HG03439 (cell line): Measurements from ENCODE around the gene RAB38.

Source experiments
- ATAC-seq: cut with Tn5 transposase; IDR thresholded peaks from one replicate; pipeline ENCODE4 v1.9.1; 2021; ENCODE audit warnings: mild to moderate bottlenecking, moderate library complexity; ENCODE audit not compliant: unreplicated experiment

RAB38 gene

DNA sequence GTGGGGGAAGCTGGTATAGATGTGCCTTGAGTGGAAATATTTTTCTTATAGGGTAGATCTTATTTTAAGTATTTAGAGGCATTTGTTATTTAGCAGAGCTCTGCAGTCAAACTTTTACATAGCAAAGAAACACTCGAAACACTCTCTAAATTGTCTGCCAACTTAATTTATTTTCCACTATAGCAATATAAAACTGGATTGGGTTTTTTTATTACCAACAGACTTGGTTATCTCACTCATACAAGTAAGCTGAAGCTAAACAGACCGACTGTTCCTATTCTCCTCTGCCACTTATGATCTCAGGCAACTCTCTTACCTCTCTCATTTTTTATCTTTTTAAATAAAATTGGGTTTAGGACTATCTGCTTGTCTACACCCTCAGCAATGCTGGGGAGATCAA lies 4.6 kb downstream of the RAB38 start:
- no peak for ATAC-seq

DNA sequence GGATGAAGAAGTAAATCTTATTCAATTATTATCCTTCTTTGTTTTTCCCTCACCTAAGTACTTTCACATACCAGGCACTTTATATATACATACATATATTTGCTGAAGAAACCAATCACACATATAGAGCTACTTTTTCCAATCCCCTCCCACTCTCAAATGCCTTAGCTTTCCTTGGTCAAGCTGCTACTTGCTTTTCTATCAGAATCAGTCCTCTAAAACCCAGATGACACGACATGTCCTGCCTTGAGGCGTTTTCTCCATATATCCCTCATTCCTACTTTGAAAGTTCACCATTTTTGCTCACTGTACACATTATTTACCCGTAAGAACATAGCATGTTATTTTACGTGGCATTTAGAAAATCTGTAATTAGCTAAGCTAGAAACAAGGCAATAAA lies 5.4 kb downstream of the RAB38 start:
- ATAC-seq: no peak

DNA sequence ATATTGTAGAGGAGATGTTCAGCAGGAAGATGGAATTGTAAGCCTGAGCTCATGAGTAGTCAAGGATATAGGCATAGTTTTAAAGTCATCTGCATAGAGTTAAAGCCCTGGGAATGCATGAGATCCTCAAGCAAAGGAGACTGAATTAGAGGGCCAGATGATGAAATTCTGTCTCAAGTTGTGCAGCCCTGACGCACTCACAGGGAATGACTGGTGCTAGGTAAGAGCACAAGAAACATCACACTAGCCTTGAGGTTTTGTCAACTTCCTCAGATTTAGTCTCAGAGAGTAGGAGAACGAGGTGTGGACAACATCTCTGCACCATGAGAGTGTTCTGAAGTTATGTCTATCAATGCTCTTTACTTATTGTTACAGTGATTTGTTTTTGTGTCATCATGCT lies 5.8 kb downstream of the RAB38 start:
- no peak for ATAC-seq

- no peak for ATAC-seq
These were observed 7.4 kb downstream of the RAB38 start for GRCh38 chr11:88167853-88168252.

DNA sequence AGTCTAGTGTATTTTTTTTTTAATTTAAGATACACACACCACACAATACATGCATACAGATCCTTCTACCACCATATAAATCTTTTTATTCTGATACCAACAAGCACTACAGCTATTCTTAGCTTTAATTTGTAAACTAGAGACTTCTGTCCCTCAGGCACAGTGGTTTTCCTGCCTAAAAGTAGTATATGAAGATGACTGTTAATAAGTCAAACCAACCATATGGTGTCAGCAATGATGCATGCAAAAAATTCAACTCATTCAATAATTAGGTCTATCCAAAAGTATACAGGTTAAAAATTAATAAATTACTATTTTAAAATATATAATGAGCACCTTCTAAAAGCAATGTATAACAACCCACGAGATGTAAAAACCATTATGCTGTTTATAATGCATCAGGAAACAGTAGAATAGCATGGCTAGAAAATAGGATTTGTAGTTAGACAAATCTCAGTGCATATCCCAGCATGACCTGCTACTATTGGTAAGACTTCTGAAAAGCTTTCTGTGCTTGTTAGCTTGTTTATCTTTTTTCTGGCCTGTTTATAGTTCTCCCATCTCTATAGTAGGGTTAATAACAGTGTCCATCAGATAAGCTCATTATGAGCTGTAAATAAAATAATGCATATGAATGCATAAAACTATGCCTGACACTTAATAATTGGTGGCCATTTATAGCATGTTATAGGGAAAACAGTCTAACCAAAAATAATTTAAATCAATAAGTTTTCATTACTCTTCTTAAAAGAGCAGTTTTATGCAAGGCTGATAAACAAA lies 10.2 kb downstream of the RAB38 start:
- no peak for ATAC-seq

GRCh38 chr11:88164320-88164719 lies 10.9 kb downstream of the RAB38 start:
- no peak for ATAC-seq

- ATAC-seq: no peak
These were observed 17.2 kb downstream of the RAB38 start for GRCh38 chr11:88158081-88158480.

- ATAC-seq: no peak
These were observed 17.9 kb downstream of the RAB38 start for GRCh38 chr11:88157370-88157769.

DNA sequence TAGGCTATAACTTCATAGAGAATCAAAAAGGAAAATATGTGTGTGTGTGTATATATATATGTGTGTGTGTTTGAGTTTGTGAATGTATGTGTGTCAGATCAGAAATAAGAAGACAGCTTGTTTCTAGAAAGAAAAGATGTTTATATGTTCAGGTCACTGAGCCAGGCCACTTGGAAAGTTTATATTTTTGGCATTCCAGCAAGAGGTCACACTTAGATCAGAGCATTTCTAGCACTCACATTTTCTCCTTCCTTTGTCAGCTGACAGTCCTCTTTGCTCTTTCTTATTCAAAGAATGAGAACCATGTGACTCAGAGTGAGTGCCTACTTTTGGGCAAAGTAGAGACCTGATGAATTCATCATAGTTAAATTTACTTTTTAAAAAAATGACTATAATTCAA lies 22.9 kb downstream of the RAB38 start:
- no peak for ATAC-seq

GRCh38 chr11:88151709-88152265 lies 23.5 kb downstream of the RAB38 start:
- ATAC-seq: no peak

GRCh38 chr11:88146106-88146505 lies 29.1 kb downstream of the RAB38 start:
- no peak for ATAC-seq

GRCh38 chr11:88139865-88140264 lies 35.4 kb downstream of the RAB38 start:
- no peak for ATAC-seq

- ATAC-seq: no peak
These were observed 43.3 kb downstream of the RAB38 start for GRCh38 chr11:88131764-88132470.

- ATAC-seq: no peak
These were observed 52.3 kb downstream of the RAB38 start for GRCh38 chr11:88122956-88123355.

DNA sequence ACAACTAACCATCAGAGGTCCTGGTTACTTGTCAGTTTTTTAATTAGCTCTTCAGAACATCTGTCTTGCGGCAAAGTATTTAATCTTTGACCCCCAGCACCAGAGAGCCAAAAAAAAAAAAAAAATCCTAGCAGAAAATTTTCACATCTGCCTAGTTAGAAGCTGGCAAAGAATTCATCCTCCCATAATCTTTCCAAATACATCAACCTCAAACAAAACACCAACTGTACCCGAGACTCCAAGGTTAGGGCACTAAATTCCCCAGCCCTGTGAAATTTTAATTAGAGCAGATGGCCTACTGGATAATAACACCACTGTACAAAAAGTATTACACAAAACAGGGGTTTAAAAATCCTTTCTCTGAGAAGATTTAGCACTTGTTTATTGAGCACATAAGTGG lies 55.7 kb downstream of the RAB38 start:
- no peak for ATAC-seq

- ATAC-seq: no peak
These were observed 57.9 kb downstream of the RAB38 start for GRCh38 chr11:88117281-88117858.

- no peak for ATAC-seq
These were observed 59.2 kb downstream of the RAB38 start for GRCh38 chr11:88115828-88116755.

- no peak for ATAC-seq
These were observed 60.7 kb downstream of the RAB38 start for GRCh38 chr11:88114486-88115045.

GRCh38 chr11:88106666-88107065 lies 68.6 kb downstream of the RAB38 start:
- no peak for ATAC-seq

- no peak for ATAC-seq
These were observed 69.3 kb downstream of the RAB38 start for GRCh38 chr11:88105951-88106350.
